AG04449 (cell line): ENCODE measurements around the gene AHI1.

Experiments
- CTCF ChIA-PET: fragments of 350-600 bp; formaldehyde crosslinking; extraction: SDS; loops from one replicate; lab custom pipeline; 2021; ENCODE audit warnings: antibody characterized with exemption; lab: Yijun Ruan, JAX
- POLR2A ChIA-PET: fragments of 400-600, 350-600 bp; formaldehyde crosslinking; extraction: SDS; loops from one replicate; lab custom pipeline; 2020; ENCODE audit warnings: antibody characterized with exemption, inconsistent platforms; lab: Yijun Ruan, JAX
- DNase-seq: peaks from one replicate; pipeline ENCODE4 v3.0.0-alpha.2; 2010; ENCODE audit warnings: low read depth, low spot score
- H3K4me3 ChIP-seq: 2 replicates; pipeline ENCODE4 v1.5.1; 2011; ENCODE audit warnings: low read depth, mild to moderate bottlenecking, control low read depth, low read length
- TF ChIP-seq, protein P1 (sequence below): IDR thresholded peaks from one replicate; pipeline ENCODE4 v1.5.1; 2011; ENCODE audit warnings: mild to moderate bottlenecking, moderate library complexity, low read length, control low read depth, inconsistent platforms; ENCODE audit not compliant: insufficient read depth; ENCODE audit errors: missing control alignments

AHI1 gene

DNA sequence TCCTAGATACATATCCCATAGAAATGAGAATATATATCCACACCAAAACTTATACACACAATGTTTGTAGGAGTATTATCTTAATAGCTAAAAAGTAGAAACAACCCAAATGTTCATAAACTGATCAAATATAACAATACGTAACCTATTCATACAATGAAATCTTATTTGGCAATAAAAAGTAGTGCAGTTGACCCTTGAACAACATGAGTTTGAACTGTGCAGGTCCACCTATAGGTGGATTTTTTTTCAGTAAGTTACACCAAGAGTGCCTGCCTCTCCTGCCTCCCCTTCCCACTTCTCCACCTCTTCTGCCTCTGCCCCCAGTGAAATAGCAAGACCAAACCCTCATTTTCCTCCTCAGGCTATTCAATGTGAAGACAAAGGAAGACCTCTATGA, 95.2 kb downstream of the AHI1 start:
- TF ChIP-seq, protein P1, sequence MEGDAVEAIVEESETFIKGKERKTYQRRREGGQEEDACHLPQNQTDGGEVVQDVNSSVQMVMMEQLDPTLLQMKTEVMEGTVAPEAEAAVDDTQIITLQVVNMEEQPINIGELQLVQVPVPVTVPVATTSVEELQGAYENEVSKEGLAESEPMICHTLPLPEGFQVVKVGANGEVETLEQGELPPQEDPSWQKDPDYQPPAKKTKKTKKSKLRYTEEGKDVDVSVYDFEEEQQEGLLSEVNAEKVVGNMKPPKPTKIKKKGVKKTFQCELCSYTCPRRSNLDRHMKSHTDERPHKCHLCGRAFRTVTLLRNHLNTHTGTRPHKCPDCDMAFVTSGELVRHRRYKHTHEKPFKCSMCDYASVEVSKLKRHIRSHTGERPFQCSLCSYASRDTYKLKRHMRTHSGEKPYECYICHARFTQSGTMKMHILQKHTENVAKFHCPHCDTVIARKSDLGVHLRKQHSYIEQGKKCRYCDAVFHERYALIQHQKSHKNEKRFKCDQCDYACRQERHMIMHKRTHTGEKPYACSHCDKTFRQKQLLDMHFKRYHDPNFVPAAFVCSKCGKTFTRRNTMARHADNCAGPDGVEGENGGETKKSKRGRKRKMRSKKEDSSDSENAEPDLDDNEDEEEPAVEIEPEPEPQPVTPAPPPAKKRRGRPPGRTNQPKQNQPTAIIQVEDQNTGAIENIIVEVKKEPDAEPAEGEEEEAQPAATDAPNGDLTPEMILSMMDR, result no peak
- POLR2A ChIA-PET, result no interaction called here
- no peak for DNase-seq
- H3K4me3 ChIP-seq, result no peak overlapping the region
- CTCF ChIA-PET, result no interaction called here

DNA sequence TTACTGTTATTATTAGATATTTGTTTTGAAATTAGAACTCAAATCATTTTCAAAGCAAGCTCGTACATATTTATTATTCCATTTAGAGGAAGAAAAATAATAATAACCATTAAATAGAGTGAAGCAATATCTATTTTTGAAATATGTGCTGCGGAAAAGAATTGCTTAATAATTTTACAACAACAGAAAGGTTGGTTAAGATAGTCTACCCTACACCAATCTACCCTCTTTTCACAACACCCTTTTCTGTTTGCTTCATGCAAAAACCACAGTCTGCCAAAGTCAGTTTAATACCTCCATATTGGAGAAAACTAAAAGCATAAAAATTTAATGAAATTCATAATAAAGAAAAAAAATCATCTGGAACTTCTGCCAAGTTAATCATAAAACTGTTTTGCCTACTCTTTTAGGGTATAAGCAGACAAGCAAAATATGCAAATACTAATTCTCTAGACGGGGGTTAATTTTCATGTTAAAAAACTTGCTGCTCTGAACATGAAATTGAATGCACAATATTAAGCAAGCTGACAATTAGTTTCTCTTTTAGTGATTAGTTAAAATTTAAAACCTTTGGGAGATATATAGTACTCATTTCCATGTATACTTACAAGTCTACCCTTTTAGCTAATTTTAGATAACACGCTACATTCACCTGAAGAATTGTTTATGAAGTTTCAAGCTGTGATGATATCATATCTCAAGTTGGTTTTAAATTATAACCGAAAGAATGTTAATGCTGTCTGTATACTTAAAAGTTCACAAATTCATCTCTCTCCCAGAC, 100.2 kb downstream of the AHI1 start:
- POLR2A ChIA-PET, result no interaction called here
- no peak overlapping the region for H3K4me3 ChIP-seq
- DNase-seq, result no peak
- CTCF ChIA-PET, result interaction anchor here (1.6 kb wide), 1 partner anchor 27 kb away, joined by 6 read pairs; no protein-coding TSS in a partner anchor
- TF ChIP-seq, protein P1, result no peak

DNA sequence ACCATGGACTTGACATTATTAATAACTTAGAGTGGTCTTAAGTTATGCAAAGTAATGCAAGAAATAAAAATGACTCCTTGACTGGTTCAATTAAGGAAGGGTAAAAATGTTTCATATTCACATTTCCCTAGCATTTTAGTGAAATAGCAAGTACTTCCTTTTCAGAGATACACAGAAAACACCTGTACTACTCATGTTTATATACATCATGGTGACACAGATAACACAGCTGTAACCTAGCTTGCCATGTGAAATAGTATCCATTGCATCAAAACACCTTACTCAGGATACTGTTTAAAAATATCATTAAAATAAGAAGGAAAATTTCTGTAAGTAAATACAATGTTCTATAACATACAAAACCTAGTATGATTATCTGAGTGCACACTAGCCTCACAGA, 102.4 kb downstream of the AHI1 start:
- no peak overlapping the region for H3K4me3 ChIP-seq
- TF ChIP-seq, protein P1, result no peak
- ChIA-PET POLR2A (no interaction called here), CTCF (interaction anchor here (1.0 kb wide), 1 partner anchor 28 kb away, joined by 4 read pairs; no protein-coding TSS in a partner anchor)
- DNase-seq, result no peak

DNA sequence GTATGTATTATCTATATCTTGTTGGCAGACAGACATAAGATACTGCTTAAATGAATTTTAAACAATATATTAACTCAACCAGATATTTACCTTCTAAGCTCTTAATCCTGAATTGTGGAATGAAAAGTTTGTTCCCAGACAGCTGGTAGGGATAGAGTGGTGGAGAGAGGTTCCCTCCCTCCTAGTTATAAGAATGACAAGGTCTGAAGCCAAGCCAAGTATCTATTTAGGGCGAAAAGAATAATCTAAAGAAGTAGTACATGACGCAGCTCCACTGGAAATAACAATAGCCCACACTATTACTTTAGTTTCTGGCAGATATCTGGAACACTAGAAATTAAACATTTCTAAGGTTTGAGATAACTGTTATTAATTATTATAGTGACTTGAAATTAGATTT, 104.3 kb downstream of the AHI1 start:
- ChIA-PET CTCF (no interaction called here), POLR2A (no interaction called here)
- DNase-seq, result no peak
- TF ChIP-seq, protein P1, result no peak
- H3K4me3 ChIP-seq, result no peak overlapping the region

DNA sequence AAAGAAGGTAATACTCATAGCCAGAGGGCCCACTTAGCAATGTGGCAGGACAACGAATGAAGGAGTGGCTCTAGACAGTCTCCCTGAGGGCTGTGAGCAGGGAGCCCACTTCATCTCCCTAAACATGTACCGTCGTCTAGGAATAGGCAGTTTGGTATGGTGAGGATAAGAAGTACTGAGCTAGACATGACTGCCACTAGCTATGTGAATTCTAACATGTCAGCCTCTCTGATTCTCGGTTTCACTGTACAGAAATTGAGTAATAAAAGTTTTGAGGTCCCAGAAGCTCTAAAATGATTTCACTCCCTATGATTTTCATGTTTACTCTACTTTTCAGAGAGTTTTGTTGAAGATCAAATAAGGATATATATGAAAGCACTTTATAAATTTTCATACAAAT, 107.1 kb downstream of the AHI1 start:
- CTCF ChIA-PET, result interaction anchor here (1.8 kb wide), 1 partner anchor 13 kb away, joined by 4 read pairs; no protein-coding TSS in a partner anchor
- no peak for DNase-seq
- POLR2A ChIA-PET, result no interaction called here
- no peak overlapping the region for H3K4me3 ChIP-seq
- TF ChIP-seq, protein P1, result no peak

DNA sequence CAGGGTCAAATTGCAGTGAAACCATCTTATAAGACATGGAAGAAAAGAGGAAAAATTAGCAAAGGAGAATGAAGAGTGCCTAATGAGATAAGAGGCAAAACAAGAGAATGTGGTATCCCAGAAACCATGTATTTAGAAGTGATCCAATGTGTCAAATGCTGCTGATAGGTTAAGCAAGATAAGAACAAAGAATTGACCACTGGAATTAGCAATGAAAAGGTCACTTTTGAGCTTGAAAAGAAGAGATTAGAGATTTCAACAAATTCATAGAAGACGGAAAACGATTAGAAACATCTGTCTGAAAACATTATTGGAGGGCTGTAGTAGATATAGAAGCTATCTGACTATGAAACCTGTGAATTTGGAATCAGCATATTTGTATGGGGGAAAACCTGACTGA, 112.2 kb downstream of the AHI1 start:
- ChIA-PET CTCF (interaction anchor here (0.8 to 1.3 kb wide), 2 partner anchors 12 to 38 kb away, joined by 3 to 4 read pairs; no protein-coding TSS in a partner anchor), POLR2A (no interaction called here)
- DNase-seq, result no peak
- TF ChIP-seq, protein P1, result no peak
- H3K4me3 ChIP-seq, result no peak overlapping the region
